IMR-90 (cell line): ENCODE results near the gene CIT.

Source experiments
- CTCF ChIP-seq: conservative IDR thresholded peaks from 2 replicates; pipeline ENCODE4 v1.5.1; 2012; ENCODE audit warnings: mild to moderate bottlenecking, low read depth, low read length, improper control_type of control experiment
- MAZ ChIP-seq: IDR thresholded peaks from 2 replicates; pipeline ENCODE4 v1.6.1; 2012; ENCODE audit warnings: low read depth, mild to moderate bottlenecking, low read length, improper control_type of control experiment, moderate library complexity, borderline replicate concordance
- SMC3 ChIP-seq: fragments of 150-350 bp; IDR thresholded peaks from 2 replicates; pipeline ENCODE4 v1.6.1; 2016; ENCODE audit warnings: low read depth, mild to moderate bottlenecking, antibody characterized with exemption, low read length, moderate library complexity

- TF ChIP-seq MAZ: no peak
- no peak for TF ChIP-seq CTCF
- no peak for TF ChIP-seq SMC3
These were observed 191.7 kb downstream of the CIT start for GRCh38 chr12:119685375-119685774.
